SU-DHL-6 (cell line): ENCODE measurements around the gene ACAA1.

Experiments used
- CTCF ChIP-seq: fragments of 200-600 bp; sonication (generic); IDR thresholded peaks from one replicate; pipeline ENCODE4 v1.5.1; 2017; ENCODE audit warnings: antibody characterized with exemption, mild to moderate bottlenecking, low read length, moderate library complexity; ENCODE audit not compliant: insufficient read depth, poor library complexity, severe bottlenecking
- EZH2phosphoT487 ChIP-seq: fragments of 200-600 bp; sonication (generic), shearing (Covaris generic); conservative IDR thresholded peaks from 2 replicates; pipeline ENCODE4 v1.6.1; 2018; ENCODE audit warnings: mild to moderate bottlenecking, antibody characterized with exemption, low read length, moderate library complexity, mixed read lengths

- TF ChIP-seq CTCF, result no peak
- no peak for TF ChIP-seq EZH2phosphoT487
Observed at GRCh38 chr3:38130631-38131065, 6.3 kb downstream of the ACAA1 start.
